ENCODE data around the gene RBCK1.
"Not testable (repeated sequence)": the region's sequence is repeated elsewhere in the genome, so short reads cannot be mapped to it uniquely, and the experiment has no call there.

RBCK1 gene

DNA sequence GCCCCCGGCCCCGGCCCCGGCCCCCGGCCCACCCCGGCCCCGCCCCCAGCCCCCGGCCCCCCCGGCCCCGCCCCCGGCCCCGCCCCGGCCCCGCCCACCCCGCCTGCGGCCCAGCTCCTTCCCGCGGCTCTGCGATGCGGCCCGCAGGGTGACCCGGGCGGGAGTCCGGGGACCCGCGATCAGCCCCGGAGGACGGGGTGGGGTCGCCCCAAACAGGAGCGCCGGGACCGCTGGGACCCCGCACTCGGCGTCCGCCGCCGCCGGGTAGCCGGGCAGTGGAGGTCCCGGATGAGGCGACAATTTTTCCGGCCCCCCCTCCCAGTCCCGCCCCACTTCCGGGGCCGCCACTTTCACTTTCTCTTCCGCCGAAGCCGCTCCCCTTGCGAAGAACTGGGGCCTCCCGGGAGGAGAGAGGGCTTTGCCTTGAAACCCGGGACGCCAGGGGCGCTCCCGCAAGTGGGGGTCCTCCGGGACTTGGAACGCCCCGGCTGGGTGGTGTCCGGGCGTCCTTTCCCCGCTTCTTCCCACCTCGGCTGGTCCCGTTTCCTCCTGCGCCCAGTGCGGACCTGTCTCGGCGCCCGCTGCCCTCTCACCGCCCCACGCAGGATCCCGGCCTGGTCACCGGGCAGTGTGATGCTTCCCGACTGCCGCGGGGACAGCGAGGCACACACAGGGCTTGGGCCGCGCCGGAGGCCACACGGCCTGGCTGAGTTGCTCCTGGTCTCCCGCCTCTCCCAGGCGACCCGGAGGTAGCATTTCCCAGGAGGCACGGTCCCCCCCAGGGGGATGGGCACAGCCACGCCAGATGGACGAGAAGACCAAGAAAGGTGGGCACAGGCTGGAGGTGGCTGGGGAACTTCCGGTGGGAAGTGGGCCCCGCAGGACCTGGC lies at the start of gene RBCK1:
Gene RBCK1, plus strand, starts transcription at position 347 of the 890 bp plus-strand sequence. Its CDS starts 459 bp downstream, at position 806.
- no peak for FAIRE-seq

- FAIRE-seq = no peak
Observed at GRCh38 chr20:358891-359555, 49.1 kb upstream of the RBCK1 start.

- FAIRE-seq = no peak
Observed at GRCh38 chr20:361561-361960, 46.5 kb upstream of the RBCK1 start.

DNA sequence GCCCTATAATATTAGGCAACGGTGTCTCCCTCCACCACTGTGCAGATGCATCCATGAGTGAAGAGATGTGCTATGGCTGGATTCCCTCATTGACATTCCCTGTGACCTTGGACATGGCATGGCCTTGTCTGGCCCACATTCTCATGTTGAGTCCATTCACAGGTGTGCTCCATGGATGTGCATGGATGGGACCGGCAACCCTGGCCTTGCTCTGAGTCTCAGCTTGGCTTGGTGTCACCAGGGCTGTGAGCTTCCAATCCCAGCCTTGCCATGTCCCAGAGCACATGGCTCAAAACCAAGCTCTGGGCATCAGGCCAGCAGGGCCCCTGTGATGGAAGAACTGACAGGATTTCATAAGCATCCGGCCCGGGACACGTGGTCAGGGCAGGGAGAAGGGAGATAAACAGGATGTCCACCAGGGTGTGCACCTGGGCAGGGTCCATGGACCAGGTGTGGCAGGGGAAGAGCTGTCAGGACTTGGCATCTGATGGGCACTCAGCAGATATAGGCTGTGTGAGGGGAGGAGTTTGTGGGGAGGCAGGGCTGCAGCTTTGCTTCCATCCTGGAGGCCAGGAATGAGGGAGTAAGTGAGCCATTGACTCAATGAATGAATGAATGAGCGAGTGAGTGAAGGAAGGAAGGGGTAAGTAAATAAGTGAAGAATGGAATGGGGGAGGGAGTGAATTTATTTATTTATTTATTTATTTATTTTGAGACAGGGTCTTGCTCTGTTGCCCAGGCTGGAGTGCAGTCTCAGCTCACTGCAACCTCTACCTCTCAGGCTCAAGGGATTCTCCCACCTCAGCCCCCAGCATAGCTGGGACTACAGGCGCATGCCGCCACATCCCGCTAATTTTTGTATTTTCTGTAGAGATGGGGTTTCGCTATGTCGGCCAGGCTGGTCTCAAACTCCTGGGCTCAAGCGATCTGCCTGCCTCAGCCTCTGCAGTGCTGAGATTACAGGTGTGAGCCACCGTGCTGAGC lies 45.5 kb upstream of the RBCK1 start:
- FAIRE-seq = no peak

GRCh38 chr20:363319-364078 lies 44.6 kb upstream of the RBCK1 start:
- FAIRE-seq = no peak

- FAIRE-seq = no peak
Observed at GRCh38 chr20:364905-365794, 42.9 kb upstream of the RBCK1 start.

DNA sequence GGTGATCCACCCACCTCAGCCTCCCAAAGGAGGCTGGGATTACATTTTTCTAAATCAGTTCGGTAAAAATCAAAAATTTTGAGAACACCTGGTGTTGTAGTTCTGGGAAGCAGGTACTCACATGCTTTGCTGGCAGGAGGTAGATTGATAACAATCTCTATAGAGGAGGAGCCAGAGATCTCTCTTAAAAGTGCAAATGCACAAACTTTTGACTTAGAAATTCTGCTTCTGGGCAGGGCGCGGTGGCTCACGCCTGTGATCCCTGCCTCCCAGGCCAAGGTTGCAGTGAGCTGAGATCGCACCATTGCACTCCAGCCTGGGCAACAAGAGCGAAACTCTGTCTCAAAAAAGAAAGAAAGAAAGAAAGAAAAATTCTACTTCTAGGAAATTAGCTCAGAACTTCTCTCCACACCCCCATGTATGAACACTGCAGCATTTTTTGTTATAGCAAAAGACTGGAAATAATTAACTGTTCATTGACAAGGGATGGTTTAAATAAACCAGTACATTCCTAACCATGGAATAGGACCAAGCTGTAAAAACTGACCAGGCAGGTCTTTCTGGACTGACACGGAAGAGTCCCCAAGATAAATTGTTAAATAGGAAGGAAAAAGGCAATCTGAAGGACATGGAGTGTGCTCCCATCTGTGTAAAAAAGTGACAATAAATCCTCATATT lies 41.9 kb upstream of the RBCK1 start:
- no peak for FAIRE-seq

DNA sequence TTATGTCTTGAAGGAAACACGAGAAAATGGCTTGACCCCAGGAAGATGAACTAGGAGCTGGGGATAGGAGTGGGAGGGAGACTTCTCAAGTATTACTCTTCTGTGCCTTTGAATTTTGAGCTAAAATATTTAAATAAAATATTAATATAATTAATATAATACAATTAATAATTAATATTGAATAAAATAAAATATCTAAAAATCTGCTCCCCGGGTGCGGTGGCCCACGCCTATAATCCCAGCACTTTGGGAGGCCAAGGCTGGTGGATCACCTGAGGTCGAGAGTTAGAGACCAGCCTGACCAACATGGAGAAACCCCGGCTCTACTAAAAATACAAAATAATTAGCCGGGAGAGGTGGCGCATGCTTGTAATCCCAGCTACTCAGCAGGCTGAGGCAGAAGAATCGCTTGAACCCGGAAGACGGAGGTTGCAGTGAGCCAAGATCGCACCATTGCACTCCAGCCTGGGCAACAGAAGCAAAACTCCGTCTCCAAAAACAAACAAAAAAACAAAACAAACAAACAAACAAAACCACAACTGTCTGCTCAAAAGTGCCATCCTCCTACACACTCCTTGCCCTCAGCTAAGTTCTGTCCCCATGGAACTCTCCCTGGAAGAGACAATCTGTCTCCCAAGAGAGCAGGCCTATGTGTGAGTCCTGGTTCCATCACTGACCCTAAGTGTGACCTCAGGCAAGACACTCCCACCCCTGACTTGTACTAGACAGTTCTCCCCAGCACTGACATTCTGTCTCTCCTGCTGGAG lies 41.2 kb upstream of the RBCK1 start:
- FAIRE-seq = no peak

- FAIRE-seq = no peak
Observed at GRCh38 chr20:367486-367887, 40.6 kb upstream of the RBCK1 start.

DNA sequence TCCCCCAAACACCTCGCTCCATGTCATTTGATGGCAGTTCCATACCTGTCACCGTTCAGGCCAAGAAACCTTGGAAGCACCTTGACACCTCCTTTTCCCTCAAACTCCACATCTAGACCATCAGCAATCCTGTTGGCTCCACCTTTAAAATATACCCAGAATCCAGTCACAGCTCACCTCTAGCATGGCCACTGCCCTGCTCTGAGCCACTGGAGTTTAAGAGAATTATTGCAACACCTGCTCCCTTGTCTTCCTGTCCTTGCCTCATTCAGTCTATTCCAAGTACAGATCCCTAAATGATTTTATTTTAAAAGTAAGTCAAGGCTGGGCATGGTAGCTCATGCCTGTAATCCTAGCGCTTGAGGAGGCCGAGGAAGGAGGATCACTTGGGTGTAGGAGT lies 39.2 kb upstream of the RBCK1 start:
- no peak for FAIRE-seq

- no peak for FAIRE-seq
Observed at GRCh38 chr20:370151-370600, 37.9 kb upstream of the RBCK1 start.

DNA sequence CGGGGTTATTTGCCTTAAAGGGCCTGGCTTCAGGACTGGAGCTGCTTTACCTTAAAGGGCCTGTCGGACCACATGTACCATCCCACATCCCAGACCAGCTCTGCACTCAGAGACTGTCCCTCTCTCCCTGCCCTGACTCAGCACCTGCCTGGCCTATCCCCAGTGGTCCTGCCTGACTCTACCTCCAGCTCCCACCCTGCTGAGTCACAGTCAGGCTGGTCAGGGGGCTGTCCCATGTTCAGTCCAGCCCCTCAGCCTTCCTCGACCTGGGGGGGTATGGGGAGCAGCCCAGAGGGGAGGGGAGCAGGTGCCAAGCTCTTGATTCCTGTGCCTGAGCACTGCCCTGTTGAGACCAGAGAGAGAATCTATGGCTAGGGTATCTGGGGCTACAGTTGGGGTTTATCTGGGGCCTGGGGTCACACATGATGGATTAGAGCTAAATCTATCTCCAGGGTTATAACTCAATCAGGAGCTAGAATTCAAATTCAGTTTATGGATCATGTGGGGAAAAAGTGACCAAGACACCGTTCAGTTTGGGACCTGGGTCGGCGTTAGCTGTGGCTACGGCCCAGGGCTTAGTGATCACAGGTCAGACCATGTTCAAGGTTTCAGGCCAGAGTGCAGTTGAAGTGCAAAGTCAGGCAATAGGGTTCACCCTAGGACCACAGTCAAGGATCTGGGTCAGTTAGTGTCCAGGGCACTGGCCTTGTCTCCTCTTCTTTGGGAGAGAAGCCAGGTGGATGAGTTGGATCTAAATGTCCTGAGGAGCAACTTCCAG lies 36.9 kb upstream of the RBCK1 start:
- no peak for FAIRE-seq

DNA sequence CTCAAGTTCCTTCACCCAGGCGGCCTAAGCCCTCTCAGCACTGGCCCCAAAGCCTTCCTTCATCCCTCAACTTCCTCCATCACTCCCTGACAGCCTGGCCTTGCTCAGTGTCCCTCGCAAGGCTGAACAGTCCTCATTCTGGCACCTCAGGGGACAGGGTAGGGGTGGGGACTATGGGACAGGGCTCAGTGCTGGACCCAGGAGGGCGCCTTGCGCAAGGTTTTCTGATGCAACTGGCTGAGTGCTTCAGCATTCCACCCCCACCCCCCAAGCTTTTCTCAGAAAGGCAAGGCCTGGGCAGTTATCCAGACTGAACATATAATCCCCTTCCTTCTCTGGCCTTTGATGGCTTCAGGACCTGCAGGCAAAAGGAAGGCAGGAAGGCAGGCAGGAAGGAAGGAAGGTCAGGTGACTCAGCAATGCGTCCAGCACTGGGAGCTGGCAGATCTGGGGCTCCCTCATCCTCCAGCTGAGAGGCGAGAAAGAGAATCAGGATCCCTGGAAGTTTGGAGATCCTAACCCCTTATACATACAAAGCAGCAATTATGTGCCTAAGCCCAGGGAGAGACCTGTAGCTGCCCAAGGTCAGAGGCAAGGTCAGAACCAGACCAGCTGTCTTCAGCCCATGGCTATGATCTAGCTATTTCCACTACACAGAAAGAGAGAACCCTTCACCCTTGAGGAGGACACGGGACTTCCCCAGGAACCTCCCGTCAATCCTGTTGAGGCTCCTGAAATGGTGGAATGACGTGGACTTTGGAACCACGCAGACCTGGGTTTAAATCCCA lies 36.1 kb upstream of the RBCK1 start:
- FAIRE-seq = no peak

GRCh38 chr20:372543-373082 lies 35.5 kb upstream of the RBCK1 start:
- FAIRE-seq = not testable (repeated sequence)

- no peak for FAIRE-seq
Observed at GRCh38 chr20:373171-373890, 34.8 kb upstream of the RBCK1 start.

DNA sequence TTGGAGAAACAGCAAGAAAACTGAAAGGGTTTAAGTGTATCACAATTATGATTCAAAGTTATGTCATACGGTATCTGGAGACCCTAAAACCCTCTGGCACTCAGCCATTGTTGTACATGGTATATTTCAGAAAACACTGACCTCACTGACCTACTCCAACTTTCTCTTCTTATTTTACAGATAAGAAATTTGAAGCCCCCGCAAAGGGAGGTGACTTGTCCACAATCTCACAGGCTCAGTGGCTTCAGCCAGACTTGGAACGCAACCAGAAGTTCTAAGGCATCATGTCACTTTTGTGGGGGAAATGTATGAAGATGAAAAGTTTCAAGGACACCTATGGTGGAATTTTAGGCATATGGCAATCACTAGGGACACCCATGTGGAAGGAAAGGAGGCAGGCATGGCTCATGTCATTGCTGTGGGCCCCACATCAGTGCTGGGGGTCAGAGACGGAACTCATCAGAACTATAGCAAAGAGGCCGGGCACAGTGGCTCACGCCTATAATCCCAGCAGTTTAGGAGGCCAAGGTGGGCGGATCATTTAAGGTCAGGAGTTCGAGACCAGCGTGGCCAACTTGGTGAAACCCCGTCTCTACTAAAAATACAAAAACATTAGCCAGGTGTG lies 32.7 kb upstream of the RBCK1 start:
- no peak for FAIRE-seq

Measured in endometrium (tissue), 2 donors.